Activated CD8-positive, alpha-beta memory T cell treated with anti-CD3 and anti-CD28 coated beads, Interleukin-2, amount 50 U/mL, for 48 hours (primary cell): Measurements from ENCODE around the gene STAT2.
"Not testable (repeated sequence)": the region's sequence is repeated elsewhere in the genome, so short reads cannot be mapped to it uniquely, and the experiment has no call there.

Experiments
- DNase-seq: peaks from one replicate; pipeline ENCODE4 v3.0.0-alpha.2; 2020

STAT2 gene

DNA sequence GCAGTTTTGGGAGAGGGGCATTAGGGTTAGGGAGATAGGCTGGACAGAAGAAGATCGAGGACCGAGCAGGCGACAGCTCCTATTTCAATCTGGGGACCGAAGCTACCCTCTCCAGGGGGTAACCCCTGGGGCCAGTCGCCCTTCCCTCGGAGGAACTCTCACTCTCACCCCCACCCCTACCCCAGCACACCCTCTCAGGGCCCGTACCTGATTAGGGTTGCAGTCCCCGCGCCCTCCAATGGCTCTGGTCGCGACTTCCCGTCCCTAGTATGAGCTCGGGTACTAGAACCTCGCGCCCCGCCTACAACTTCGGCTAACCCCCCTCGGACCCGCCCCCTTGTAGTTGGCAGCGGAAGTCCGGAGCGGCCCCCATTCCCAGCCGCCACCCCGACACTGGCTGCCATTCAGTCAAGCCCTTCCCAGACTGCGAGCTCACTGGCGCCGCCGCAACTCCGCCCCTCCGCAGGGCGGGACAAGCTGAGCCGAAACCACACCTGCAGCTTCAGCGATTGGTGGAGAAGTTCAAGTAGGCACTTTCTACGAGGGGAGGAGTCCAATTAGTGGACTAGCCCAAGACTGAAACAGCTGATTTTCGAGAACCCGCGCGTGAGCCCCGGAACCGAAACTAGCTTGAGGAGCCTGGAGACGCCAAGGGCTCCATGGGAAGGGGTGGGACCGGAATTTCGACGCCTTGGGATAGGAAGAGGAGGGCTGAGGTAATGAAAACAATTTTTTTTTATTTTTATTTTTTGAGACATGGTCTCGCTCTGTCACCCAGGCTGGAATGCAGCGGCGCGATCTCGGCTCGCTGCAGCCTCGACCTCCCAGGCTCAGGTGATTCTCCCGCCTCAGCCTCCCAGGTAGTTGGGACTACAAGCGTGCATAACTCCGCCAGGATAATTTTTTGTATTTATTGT lies at the start of gene STAT2:
Gene STAT2, minus strand, starts transcription at position 257 of the 917 bp plus-strand sequence. CDS start 3,536 bp downstream, outside the sequence.
- DNase-seq, result peak; percentile 97

DNA sequence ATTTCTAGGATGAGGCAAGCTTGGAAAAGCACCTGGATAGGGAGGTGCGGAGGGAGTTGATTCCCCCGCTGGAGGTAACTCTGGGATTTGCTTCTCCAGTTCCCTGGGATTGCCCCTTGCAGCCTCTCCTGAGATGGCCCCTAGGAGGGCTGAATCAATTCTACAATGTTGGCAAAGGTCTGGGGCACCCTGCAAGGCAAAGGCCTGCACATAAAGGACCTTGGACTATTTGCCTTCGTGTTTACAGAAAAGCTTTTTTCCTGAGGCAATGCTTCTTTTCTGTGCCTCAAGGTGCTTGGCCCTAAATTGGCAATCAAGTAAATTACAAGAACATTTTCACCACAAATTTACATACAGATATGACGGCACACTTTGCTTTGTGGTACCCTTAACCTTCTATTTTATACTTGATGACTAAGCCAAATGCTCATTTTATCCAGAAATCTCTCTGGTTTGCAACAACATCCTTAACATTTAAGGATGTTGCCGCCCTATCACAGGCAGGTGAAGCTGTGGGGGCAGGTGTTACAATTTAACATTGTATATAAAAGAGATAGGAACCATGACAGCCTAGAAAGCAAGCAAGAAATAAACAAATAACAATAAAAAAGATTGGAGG lies 49.0 kb upstream of the STAT2 start:
- DNase-seq, result no peak

DNA sequence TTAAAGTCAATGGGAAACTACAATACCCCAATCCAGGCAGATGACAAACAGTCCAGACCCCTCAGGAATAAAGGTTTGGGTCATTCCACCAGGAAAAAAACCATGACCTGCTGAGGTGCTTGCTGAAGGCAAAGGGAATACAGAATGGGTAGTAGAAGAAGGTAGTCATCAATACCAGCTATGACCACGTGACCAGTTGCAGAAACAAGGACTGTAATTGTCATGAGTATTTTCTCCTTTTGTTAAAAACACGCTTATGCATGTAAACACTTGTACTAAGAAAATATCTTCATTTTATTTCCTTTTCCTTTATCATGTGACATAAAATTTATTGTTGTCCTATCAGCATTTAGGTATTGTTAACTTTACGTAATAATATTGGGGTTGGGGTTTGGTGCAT lies 44.3 kb upstream of the STAT2 start:
- not testable (repeated sequence) for DNase-seq

DNA sequence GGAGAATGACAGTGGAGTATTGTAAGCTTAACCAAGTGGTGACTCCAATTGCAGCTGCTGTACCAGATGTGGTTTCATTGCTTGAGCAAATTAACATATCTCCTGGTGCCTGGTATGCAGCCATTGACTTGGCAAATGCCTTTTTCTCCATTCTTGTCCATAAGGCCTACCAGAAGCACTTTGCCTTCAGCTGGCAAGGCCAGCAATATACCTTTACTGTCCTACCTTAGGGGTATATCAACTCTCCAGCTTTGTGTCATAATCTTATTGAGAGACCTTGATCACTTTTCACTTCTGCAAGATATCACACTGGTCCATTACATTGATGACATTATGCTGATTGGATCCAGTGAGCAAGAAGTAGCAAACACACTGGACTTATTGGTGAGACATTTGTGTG lies 41.7 kb upstream of the STAT2 start:
- DNase-seq, result not testable (repeated sequence)

- DNase-seq, result not testable (repeated sequence)
These were observed 41.2 kb upstream of the STAT2 start for GRCh38 chr12:56401125-56401524.

- DNase-seq, result not testable (repeated sequence)
These were observed 39.6 kb upstream of the STAT2 start for GRCh38 chr12:56399466-56399865.

GRCh38 chr12:56398324-56398723 lies 38.4 kb upstream of the STAT2 start:
- no peak for DNase-seq

DNA sequence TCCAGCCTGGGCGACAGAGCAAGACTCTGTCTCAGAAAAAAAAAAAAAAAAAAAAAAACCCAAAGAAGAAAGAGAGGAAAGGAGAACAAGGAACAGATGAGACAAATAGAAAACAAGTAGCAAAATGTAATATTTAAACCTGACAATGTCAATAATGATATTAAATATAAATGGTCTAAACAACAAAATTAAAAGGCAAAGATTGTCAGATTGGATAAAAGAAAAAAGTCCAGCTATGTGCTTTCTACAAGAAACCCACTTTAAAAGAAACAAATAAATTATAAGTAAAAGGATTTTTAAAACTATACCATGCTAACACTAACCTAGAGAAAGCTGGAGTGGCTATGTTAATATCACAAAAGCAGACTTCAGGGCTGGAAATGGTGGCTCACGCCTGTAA lies 32.4 kb upstream of the STAT2 start:
- no peak for DNase-seq

DNA sequence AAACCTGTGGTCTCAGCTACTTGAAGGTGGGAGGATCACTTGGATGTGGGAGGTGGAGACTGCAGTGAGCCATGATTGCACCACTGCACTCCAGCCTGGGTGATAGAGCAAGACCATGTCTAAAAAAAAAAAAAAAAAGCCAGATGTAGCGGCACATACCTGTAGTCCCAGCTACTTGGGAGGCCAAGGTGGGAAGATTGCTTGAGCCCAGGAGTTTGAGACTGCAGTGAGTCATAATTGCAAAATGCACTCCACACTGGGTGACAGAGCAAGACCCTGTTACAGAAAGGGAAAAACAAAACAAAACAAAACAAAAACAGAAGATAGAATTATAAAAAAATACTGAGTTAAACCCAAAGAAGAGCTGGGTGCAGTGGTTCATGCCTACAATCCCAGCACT lies 31.8 kb upstream of the STAT2 start:
- no peak for DNase-seq

GRCh38 chr12:56389412-56389811 lies 29.5 kb upstream of the STAT2 start:
- DNase-seq, result no peak

GRCh38 chr12:56387152-56387736 lies 27.3 kb upstream of the STAT2 start:
- DNase-seq, result no peak

GRCh38 chr12:56385873-56386272 lies 26.0 kb upstream of the STAT2 start:
- no peak for DNase-seq

DNA sequence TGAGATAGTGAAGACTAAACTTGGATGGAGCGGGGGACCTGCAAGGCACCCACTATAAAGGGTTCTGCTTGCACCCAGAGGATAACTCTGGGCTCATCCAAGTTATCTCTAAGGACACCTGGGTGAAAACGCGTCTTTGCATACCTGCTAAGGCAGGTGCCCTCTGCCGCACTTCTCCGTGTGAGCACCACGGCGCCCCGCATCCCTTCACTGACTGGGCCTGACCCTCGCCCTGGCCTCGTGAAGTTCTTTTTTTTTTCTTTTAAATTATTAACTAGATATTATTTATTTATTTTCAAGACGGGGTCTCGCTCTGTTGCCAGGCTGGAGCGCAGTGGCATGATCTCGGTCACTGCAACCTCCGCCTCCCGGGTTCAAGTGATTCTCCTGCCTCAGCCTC lies 22.7 kb upstream of the STAT2 start:
- DNase-seq, result no peak

GRCh38 chr12:56377989-56378316 lies 18.0 kb upstream of the STAT2 start:
- no peak for DNase-seq

- DNase-seq, result no peak
These were observed 17.5 kb upstream of the STAT2 start for GRCh38 chr12:56377310-56377988.

DNA sequence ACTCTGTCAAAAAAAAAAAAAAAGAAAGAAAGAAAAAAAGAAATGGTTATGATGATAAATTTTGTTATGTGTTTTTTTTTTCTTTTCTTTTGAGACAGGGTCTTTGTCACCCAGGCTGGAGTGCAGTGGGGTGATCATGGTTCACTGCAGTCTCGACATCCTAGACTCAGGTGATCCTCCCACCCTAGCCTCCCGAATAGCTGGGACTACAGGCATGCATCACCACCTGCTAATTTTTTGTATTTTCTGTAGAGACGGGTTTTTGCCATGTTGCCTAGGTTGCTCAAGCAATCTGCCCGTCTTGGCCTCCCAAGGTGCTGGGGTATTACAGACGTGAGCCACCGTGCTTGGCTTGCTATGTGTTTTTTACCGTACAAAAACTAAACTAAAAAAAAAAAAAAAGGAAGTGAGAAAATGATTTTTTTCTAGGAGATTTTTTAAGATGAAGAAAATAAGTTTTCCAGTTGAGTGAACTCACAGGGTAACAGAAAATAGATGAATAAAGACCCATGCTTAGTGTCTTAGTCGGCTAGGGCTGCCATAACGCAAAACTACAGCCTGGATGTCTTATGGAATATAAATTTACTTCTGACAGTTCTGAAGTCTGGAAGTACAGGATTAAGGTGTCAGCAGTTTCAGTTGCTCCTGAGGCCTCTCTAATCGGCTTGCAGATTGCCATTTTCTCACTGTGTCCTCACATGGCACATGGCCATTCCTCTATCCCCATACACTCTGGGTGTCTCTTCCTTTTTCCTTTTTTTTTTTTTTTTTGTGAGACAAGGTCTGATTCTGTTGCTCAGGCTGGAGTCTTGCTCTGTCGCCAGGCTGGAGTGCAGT lies 15.9 kb upstream of the STAT2 start:
- no peak for DNase-seq

GRCh38 chr12:56374726-56375597 lies 15.1 kb upstream of the STAT2 start:
- no peak for DNase-seq

DNA sequence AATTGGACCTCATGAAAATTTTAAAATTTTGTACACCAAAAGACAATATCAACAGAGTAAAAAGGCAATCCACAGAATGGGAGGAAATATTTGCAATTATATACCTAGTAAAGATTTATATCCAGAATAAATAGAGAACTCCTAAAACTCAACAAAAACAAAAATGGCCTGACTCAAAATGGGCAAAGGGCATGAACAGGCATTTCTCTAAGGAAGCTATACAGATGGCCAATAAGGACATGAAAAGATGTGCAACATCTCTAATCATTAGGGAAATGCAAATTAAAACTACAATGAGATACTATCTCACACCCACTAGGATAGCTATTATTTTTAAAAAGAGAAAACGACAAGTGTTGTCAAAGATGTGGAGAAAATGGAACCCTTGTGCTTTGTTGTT lies 13.6 kb upstream of the STAT2 start:
- no peak for DNase-seq

GRCh38 chr12:56366948-56367347 lies 7.0 kb upstream of the STAT2 start:
- no peak for DNase-seq

DNA sequence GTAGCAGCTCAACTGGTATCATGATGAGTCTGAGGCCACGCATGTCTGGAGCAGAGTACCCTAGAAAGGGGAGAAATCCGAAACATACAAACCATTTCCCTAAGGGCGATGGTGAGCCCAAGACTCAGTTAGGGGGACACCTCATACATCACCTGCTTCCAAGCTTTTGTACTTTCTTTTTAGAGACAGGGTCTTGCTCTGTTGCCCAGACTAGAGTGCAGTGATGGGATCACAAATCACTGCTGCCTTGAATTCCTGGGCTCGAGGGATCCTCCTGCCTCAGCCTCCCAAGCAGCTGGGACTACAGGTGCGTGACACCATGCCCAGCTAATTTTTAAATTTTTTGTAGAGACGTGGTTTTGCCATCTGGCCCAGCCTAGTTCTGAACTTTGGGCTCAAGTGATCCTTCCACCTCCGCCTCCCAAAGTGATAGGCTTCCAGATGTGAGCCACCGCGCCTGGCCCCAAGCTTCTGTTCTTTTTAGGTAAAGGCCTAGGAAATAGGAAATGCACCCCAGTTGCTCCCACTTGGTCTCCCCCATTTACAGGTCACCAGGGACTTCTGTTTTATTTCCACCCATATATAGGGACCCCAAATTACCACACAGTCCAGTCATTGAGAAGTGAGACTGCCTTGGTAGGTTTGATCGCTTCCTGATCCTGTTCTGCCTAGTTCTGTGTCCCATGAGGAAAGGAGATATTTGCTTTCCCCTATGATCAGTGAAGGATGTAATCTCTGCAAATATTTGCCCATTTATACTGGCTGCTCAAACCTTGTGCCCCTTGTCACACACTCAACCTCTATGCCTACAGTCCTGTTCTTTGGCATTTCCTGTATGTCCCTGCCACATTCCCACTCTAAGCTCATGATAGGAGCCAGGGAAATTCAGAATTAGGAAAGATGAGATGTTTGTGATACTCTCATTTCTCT lies 2.5 kb upstream of the STAT2 start, which contains the start of gene APOF:
Gene APOF, minus strand, starts transcription at position 728 of the 930 bp plus-strand sequence. Its CDS starts 112 bp downstream, at position 616.
- no peak for DNase-seq
